Endothelial cell of umbilical vein (primary cell): Measurements from ENCODE around the gene ACTR2. TPM values are rescaled to one million over a fixed set of nuclear protein-coding genes. Genes with fewer than 3 reads are reported as not detected.

ENCODE experiments used
- BruUV-seq: library from RNA; stranded (reverse); fragments of 400-500 nt; replicated peaks from 2 replicates; lab custom pipeline; 2021; lab: Mats Ljungman, UMichigan
- CTCF ChIA-PET: fragments of 300-600, 350-600 bp; sonication (Branson Sonifier 250); formaldehyde crosslinking; loops from one replicate; lab custom pipeline; 2021; ENCODE audit warnings: antibody characterized with exemption, inconsistent platforms; lab: Charles Lee
- POLR2A ChIA-PET: fragments of 300-600, 350-600 bp; sonication (Branson Sonifier 250); formaldehyde crosslinking; loops from one replicate; lab custom pipeline; 2021; ENCODE audit warnings: antibody characterized with exemption, inconsistent platforms; lab: Charles Lee
- DNase-seq: peaks from one replicate; pipeline ENCODE4 v3.0.0-alpha.2; 2011; ENCODE audit warnings: low read depth, low spot score
- FAIRE-seq: peaks from 2 replicates; lab custom pipeline; 2011; peaks lifted over from hg19 to GRCh38; lab: Jason Lieb, UNC
- H2AFZ ChIP-seq: 2 replicates; pipeline ENCODE4 v1.6.0; 2012; ENCODE audit warnings: low read depth, low read length, control low read depth, inconsistent platforms
- H3K27ac ChIP-seq: 2 replicates; pipeline ENCODE4 v1.5.1; 2011; ENCODE audit warnings: low read depth, mild to moderate bottlenecking, control low read depth, low read length, moderate library complexity; ENCODE audit not compliant: insufficient read depth
- H3K27me3 ChIP-seq, 2 experiments: 2 replicates each; pipeline versions ENCODE4 v1.6.0 to v1.6.1; 2011; ENCODE audit warnings: low read length in 2 of 2, mixed read lengths in 1 of 2; ENCODE audit not compliant: control insufficient read depth in 2 of 2, insufficient read depth in 2 of 2
- H3K36me3 ChIP-seq, 2 experiments: 2 replicates in 1 of 2; 3 replicates in 1 of 2; pipeline ENCODE4 v1.5.1; 2011; ENCODE audit warnings: low read length in 2 of 2, mild to moderate bottlenecking in 1 of 2, moderate library complexity in 1 of 2; ENCODE audit not compliant: control insufficient read depth in 2 of 2, insufficient read depth in 2 of 2; ENCODE audit errors: extremely low read depth in 1 of 2
- H3K4me1 ChIP-seq: 3 replicates; pipeline ENCODE4 v1.5.1; 2011; ENCODE audit warnings: mild to moderate bottlenecking, low read length; ENCODE audit not compliant: control insufficient read depth, insufficient read depth; ENCODE audit errors: extremely low read depth
- H3K4me2 ChIP-seq: 2 replicates; pipeline ENCODE4 v1.6.1; 2011; ENCODE audit warnings: low read length, control low read depth, mixed read lengths; ENCODE audit not compliant: insufficient read depth
- H3K4me3 ChIP-seq, 3 experiments: fragments of 200-600 bp in 1 of 3; sonication (generic), shearing (Covaris generic) in 1 of 3; replicated peaks in 1 of 3; 2 replicates each; pipeline ENCODE4 v1.5.1; 2011 to 2016; ENCODE audit warnings: control low read depth in 3 of 3, low read length in 3 of 3, mild to moderate bottlenecking in 2 of 3, inconsistent platforms in 1 of 3, low read depth in 1 of 3, moderate library complexity in 1 of 3; ENCODE audit not compliant: insufficient read depth in 1 of 3
- H3K79me2 ChIP-seq: 2 replicates; pipeline ENCODE4 v1.6.0; 2012; ENCODE audit warnings: low read length, inconsistent platforms; ENCODE audit not compliant: control insufficient read depth, insufficient read depth
- H3K9ac ChIP-seq: replicated peaks from 2 replicates; pipeline ENCODE3; 2011; ENCODE audit warnings: low read length, control low read depth; ENCODE audit not compliant: insufficient read depth; ENCODE audit errors: extremely low read depth
- H3K9me1 ChIP-seq: replicated peaks from 3 replicates; pipeline ENCODE4 v1.6.0; 2011; ENCODE audit warnings: mild to moderate bottlenecking, low read length; ENCODE audit not compliant: control insufficient read depth, insufficient read depth; ENCODE audit errors: extremely low read depth
- H3K9me3 ChIP-seq: replicated peaks from 2 replicates; pipeline ENCODE4 v1.5.1; 2012; ENCODE audit warnings: low read length, inconsistent platforms; ENCODE audit not compliant: control insufficient read depth, insufficient read depth
- H4K20me1 ChIP-seq: replicated peaks from 2 replicates; pipeline ENCODE3; 2011; ENCODE audit warnings: mild to moderate bottlenecking, low read length; ENCODE audit not compliant: control insufficient read depth, insufficient read depth; ENCODE audit errors: extremely low read depth
- EZH2 ChIP-seq: IDR thresholded peaks from 2 replicates; pipeline ENCODE4 v1.6.1; 2012; ENCODE audit warnings: borderline replicate concordance, low read depth, mild to moderate bottlenecking, moderate library complexity, low read length, inconsistent platforms; ENCODE audit not compliant: severe bottlenecking
- FOS ChIP-seq: IDR thresholded peaks from 2 replicates; pipeline ENCODE4 v1.6.1; 2011; ENCODE audit warnings: mild to moderate bottlenecking, low read length, moderate library complexity, borderline replicate concordance; ENCODE audit not compliant: insufficient read depth
- GATA2 ChIP-seq: IDR thresholded peaks from 2 replicates; pipeline ENCODE4 v1.7.0; 2011; ENCODE audit warnings: low read depth, mild to moderate bottlenecking, moderate library complexity, mixed read lengths, low read length; ENCODE audit not compliant: insufficient read length, insufficient read depth
- JUN ChIP-seq: IDR thresholded peaks from 2 replicates; pipeline ENCODE4 v1.6.1; 2011; ENCODE audit warnings: borderline replicate concordance, low read depth; ENCODE audit not compliant: insufficient read length, insufficient read depth
- MYC ChIP-seq: IDR thresholded peaks from one replicate; pipeline ENCODE4 v1.6.1; 2011; ENCODE audit warnings: mild to moderate bottlenecking, low read depth, low read length
- POLR2A ChIP-seq: IDR thresholded peaks from 2 replicates; pipeline ENCODE4 v1.6.1; 2012; ENCODE audit warnings: low read depth, mild to moderate bottlenecking, control low read depth, low read length
- POLR2AphosphoS5 ChIP-seq: IDR thresholded peaks from 2 replicates; pipeline ENCODE4 v1.6.1; 2012; ENCODE audit warnings: low read depth, mild to moderate bottlenecking, control low read depth, low read length, moderate library complexity; ENCODE audit not compliant: insufficient read depth
- dilution Hi-C: fragments of 300-500 bp; cut with MboI; formaldehyde crosslinking; loops from one replicate; pipeline ENCODE4 v1.15.0; 2019; ENCODE audit warnings: low sequenced_read_pairs; ENCODE audit not compliant: extremely low pct_ligation_motif_present
- intact Hi-C: fragments of 100-400 bp; cut with micrococcal nuclease; formaldehyde crosslinking; loops from one replicate; pipeline ENCODE4 v1.10.0; 2022
- polyA plus RNA-seq, 4 experiments: library from polyadenylated mRNA; depleted of rRNA in 3 of 4; stranded (reverse) in 3 of 4; unstranded in 1 of 4; fragments of >200 nt; gene quantifications; 2 replicates each; pipeline versions ENCODE4 v1.2.1 to v1.2.3, GENCODE V29; 2011 to 2012; ENCODE audit warnings: missing spikeins in 1 of 4
- total RNA-seq: library from RNA; stranded (reverse); gene quantifications from 2 replicates; pipeline ENCODE4 v1.2.3, GENCODE V29; 2021
- TF ChIP-seq, protein P1 (sequence below): IDR thresholded peaks from 2 replicates; pipeline ENCODE4 v1.6.1; 2011; ENCODE audit not compliant: insufficient read depth, insufficient read length
- TF ChIP-seq, protein P2 (sequence below), 2 donors: IDR thresholded peaks; 1 replicate in 1 of 2; 2 replicates in 1 of 2; pipeline ENCODE4 v1.5.1; 2011; ENCODE audit warnings: low read length in 2 of 2, mild to moderate bottlenecking in 2 of 2, moderate library complexity in 2 of 2, control low read depth in 1 of 2, inconsistent platforms in 1 of 2, low read depth in 1 of 2; ENCODE audit not compliant: insufficient read depth in 1 of 2; ENCODE audit errors: extremely low read depth in 1 of 2

Gene ACTR2
- total and polyA plus RNA-seq, 2 donors (not counting 3 experiments of a cell fraction or from before 2014, with no cell fraction given): 48.7 to 287 TPM

DNA sequence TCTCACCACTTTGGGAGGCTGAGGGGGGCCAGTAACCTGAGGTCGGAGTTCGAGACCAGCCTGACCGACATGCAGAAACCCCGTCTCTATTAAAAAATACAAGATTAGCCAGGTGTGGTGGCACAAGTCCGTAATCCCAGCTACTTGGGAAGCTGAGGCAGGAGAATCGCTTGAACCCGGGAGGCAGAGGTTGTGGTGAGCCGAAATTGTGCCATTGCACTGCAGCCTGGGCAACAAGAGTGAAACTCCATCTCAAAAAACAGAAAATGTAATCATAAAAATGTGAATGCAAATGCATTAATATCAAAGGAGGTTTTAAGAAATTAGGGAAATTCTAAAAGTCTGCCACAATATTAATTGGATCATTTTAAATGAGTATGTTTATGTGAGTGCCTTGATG, 45.7 kb downstream of the ACTR2 start:
- no peak overlapping the region for H2AFZ ChIP-seq
- H3K9me3 ChIP-seq: no peaks in the 10 kb centered on the region
- BruUV-seq: no TSS peak
- FAIRE-seq: no peak
- H3K27ac ChIP-seq: no peak overlapping the region
- intact Hi-C loops (no loop called here), dilution Hi-C loops (no loop called here)
- no peaks in the 10 kb centered on the region for H3K79me2 ChIP-seq
- peaks cover 11% of the 10 kb centered on the region for H3K4me1 ChIP-seq
- H3K27me3 ChIP-seq: no peaks in the 10 kb centered on the region
- no peak for TF ChIP-seq POLR2A
- TF ChIP-seq, protein P1, sequence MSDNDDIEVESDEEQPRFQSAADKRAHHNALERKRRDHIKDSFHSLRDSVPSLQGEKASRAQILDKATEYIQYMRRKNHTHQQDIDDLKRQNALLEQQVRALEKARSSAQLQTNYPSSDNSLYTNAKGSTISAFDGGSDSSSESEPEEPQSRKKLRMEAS: no peak
- no peak for TF ChIP-seq FOS
- no peak for TF ChIP-seq EZH2
- TF ChIP-seq JUN: no peak
- TF ChIP-seq MYC: no peak
- TF ChIP-seq, protein P2, sequence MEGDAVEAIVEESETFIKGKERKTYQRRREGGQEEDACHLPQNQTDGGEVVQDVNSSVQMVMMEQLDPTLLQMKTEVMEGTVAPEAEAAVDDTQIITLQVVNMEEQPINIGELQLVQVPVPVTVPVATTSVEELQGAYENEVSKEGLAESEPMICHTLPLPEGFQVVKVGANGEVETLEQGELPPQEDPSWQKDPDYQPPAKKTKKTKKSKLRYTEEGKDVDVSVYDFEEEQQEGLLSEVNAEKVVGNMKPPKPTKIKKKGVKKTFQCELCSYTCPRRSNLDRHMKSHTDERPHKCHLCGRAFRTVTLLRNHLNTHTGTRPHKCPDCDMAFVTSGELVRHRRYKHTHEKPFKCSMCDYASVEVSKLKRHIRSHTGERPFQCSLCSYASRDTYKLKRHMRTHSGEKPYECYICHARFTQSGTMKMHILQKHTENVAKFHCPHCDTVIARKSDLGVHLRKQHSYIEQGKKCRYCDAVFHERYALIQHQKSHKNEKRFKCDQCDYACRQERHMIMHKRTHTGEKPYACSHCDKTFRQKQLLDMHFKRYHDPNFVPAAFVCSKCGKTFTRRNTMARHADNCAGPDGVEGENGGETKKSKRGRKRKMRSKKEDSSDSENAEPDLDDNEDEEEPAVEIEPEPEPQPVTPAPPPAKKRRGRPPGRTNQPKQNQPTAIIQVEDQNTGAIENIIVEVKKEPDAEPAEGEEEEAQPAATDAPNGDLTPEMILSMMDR (IDR thresholded peaks at IDR 0.05; ENCODE audit: extremely low read depth in 1 of 2, insufficient read depth in 1 of 2, low read depth in 1 of 2, low read length in 2 of 2): no peak
- no peak for TF ChIP-seq GATA2
- no peak for TF ChIP-seq POLR2AphosphoS5
- POLR2A ChIA-PET: no interaction called here
- H4K20me1 ChIP-seq: no peaks in the 10 kb centered on the region
- peaks cover 4% of the 10 kb centered on the region in 2 experiments for H3K36me3 ChIP-seq
- H3K9ac ChIP-seq: no peak overlapping the region
- H3K9me1 ChIP-seq: no peaks in the 10 kb centered on the region
- DNase-seq: no peak
- no peak overlapping the region for H3K4me3 ChIP-seq
- CTCF ChIA-PET: interaction anchor here (1.1 to 1.4 kb wide), 2 partner anchors 283 to 356 kb away, joined by 3 read pairs; no protein-coding TSS in a partner anchor
- H3K4me2 ChIP-seq: no peak overlapping the region
